Measurements from ENCODE around the gene ACSS3.
"Not testable (repeated sequence)": the region's sequence is repeated elsewhere in the genome, so short reads cannot be mapped to it uniquely, and the experiment has no call there.

The ACSS3 gene

GRCh38 chr12:81077686-81078441 lies at the start of gene ACSS3:
Gene ACSS3, plus strand, starts transcription at chr12:81078079. Its CDS starts 42 bp downstream, at chr12:81078121.
- no peaks in the 10 kb centered on the region for H3K27me3 ChIP-seq (ENCODE audit: insufficient read depth, low read depth)
- no peak within 1 kb of the TSS for H3K4me2 ChIP-seq
- TF ChIP-seq, protein P1, sequence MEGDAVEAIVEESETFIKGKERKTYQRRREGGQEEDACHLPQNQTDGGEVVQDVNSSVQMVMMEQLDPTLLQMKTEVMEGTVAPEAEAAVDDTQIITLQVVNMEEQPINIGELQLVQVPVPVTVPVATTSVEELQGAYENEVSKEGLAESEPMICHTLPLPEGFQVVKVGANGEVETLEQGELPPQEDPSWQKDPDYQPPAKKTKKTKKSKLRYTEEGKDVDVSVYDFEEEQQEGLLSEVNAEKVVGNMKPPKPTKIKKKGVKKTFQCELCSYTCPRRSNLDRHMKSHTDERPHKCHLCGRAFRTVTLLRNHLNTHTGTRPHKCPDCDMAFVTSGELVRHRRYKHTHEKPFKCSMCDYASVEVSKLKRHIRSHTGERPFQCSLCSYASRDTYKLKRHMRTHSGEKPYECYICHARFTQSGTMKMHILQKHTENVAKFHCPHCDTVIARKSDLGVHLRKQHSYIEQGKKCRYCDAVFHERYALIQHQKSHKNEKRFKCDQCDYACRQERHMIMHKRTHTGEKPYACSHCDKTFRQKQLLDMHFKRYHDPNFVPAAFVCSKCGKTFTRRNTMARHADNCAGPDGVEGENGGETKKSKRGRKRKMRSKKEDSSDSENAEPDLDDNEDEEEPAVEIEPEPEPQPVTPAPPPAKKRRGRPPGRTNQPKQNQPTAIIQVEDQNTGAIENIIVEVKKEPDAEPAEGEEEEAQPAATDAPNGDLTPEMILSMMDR (conservative IDR thresholded peaks at IDR 0.05; ENCODE audit: low read depth, low read length): no peak
- H3K36me3 ChIP-seq (ENCODE audit: insufficient read depth): no peaks in the 10 kb centered on the region
- no peaks in the 10 kb centered on the region for H3K4me1 ChIP-seq (ENCODE audit: low read depth, poor library complexity, severe bottlenecking)
- no peak within 1 kb of the TSS for H3K4me3 ChIP-seq (IDR thresholded peaks at IDR 0.05; ENCODE audit: insufficient read depth, low read depth, low read length)
- no peaks in the 10 kb centered on the region for H3K79me2 ChIP-seq (ENCODE audit: insufficient read depth, low read depth)
- H2AFZ ChIP-seq (ENCODE audit: low read depth): no peak within 1 kb of the TSS
- H3K27ac ChIP-seq: no peak within 1 kb of the TSS
- no peaks in the 10 kb centered on the region for H4K20me1 ChIP-seq (ENCODE audit: insufficient read depth)
- no peak within 1 kb of the TSS for H3K9ac ChIP-seq

DNA sequence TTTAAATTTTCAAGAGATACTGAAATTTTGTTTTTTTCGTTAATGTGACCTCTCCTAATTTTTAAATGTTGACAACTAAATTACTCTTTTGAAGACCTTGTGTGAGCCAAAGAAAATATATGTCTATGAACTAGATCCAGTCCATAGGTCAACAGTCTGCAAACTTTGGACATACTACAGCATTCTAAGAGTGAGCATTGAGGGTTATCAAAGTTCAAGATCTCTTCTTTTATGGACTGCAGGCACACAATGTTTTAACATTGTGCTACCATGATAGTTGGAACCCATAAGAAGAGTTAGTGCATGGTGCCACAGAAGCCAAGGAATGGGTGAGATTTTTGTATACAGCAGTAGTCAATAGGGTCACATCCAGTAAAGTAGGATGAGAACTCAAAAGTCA lies 43.0 kb upstream of the ACSS3 start:
- TF ChIP-seq, protein P1 (conservative IDR thresholded peaks at IDR 0.05; ENCODE audit: low read depth, low read length): no peak
- Histone ChIP-seq H3K36me3 (ENCODE audit: insufficient read depth) (no peaks in the 10 kb centered on the region), H3K79me2 (ENCODE audit: insufficient read depth, low read depth) (no peaks in the 10 kb centered on the region), H3K4me1 (ENCODE audit: low read depth, poor library complexity, severe bottlenecking) (no peaks in the 10 kb centered on the region), H3K27me3 (ENCODE audit: insufficient read depth, low read depth) (no peaks in the 10 kb centered on the region), H2AFZ (ENCODE audit: low read depth) (no peak overlapping the region), H3K4me3 (IDR thresholded peaks at IDR 0.05; ENCODE audit: insufficient read depth, low read depth, low read length) (no peak overlapping the region), H3K27ac (no peak overlapping the region), H3K4me2 (no peak overlapping the region), H4K20me1 (ENCODE audit: insufficient read depth) (no peaks in the 10 kb centered on the region), H3K9ac (no peak overlapping the region)

- H3K79me2 ChIP-seq (ENCODE audit: insufficient read depth, low read depth): no peaks in the 10 kb centered on the region
- TF ChIP-seq, protein P1 (conservative IDR thresholded peaks at IDR 0.05; ENCODE audit: low read depth, low read length): no peak
- no peak overlapping the region for H3K9ac ChIP-seq
- H2AFZ ChIP-seq (ENCODE audit: low read depth): no peak overlapping the region
- H3K27me3 ChIP-seq (ENCODE audit: insufficient read depth, low read depth): no peaks in the 10 kb centered on the region
- H3K4me3 ChIP-seq (IDR thresholded peaks at IDR 0.05; ENCODE audit: insufficient read depth, low read depth, low read length): no peak overlapping the region
- H4K20me1 ChIP-seq (ENCODE audit: insufficient read depth): no peaks in the 10 kb centered on the region
- no peaks in the 10 kb centered on the region for H3K4me1 ChIP-seq (ENCODE audit: low read depth, poor library complexity, severe bottlenecking)
- H3K4me2 ChIP-seq: no peak overlapping the region
- H3K27ac ChIP-seq: no peak overlapping the region
- no peaks in the 10 kb centered on the region for H3K36me3 ChIP-seq (ENCODE audit: insufficient read depth)
Observed at GRCh38 chr12:81039231-81039630, 38.6 kb upstream of the ACSS3 start.

GRCh38 chr12:81043979-81044740 lies 33.7 kb upstream of the ACSS3 start:
- H3K79me2 ChIP-seq (ENCODE audit: insufficient read depth, low read depth): no peaks in the 10 kb centered on the region
- TF ChIP-seq, protein P1 (conservative IDR thresholded peaks at IDR 0.05; ENCODE audit: low read depth, low read length): no peak
- H3K36me3 ChIP-seq (ENCODE audit: insufficient read depth): no peaks in the 10 kb centered on the region; the same call in 1 of the 2 replicates
- H4K20me1 ChIP-seq (ENCODE audit: insufficient read depth): no peaks in the 10 kb centered on the region
- H3K4me2 ChIP-seq: no peak overlapping the region
- no peak overlapping the region for H3K4me3 ChIP-seq (IDR thresholded peaks at IDR 0.05; ENCODE audit: insufficient read depth, low read depth, low read length)
- no peak overlapping the region for H3K27ac ChIP-seq
- no peak overlapping the region for H2AFZ ChIP-seq (ENCODE audit: low read depth)
- H3K27me3 ChIP-seq (ENCODE audit: insufficient read depth, low read depth): no peaks in the 10 kb centered on the region
- no peaks in the 10 kb centered on the region for H3K4me1 ChIP-seq (ENCODE audit: low read depth, poor library complexity, severe bottlenecking)
- no peak overlapping the region for H3K9ac ChIP-seq

DNA sequence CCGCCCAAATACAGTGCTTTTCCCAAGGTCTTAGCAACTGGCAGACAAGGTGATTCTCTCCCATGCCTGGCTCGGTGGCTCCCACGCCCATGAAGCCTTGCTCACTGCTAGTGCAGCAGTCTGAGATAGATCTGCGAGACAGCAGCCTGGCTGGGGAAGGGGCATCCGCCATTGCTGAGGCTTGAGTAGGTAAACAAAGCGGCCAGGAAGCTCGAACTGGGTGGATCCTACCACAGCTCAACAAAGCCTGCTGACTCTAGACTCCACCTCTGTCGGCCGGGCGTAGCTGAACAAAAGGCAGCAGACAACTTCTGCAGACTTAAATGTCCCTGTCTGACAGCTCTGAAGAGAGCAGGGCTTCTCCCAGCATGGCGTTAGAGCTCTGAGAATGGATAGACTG lies 12.9 kb upstream of the ACSS3 start:
- not testable (repeated sequence) for H3K4me2 ChIP-seq; H3K4me3 ChIP-seq (IDR thresholded peaks at IDR 0.05; ENCODE audit: insufficient read depth, low read depth, low read length); H4K20me1 ChIP-seq (ENCODE audit: insufficient read depth); H3K36me3 ChIP-seq (ENCODE audit: insufficient read depth); H3K27ac ChIP-seq; H3K79me2 ChIP-seq (ENCODE audit: insufficient read depth, low read depth); H3K4me1 ChIP-seq (ENCODE audit: low read depth, poor library complexity, severe bottlenecking); H3K27me3 ChIP-seq (ENCODE audit: insufficient read depth, low read depth); H3K9ac ChIP-seq; H2AFZ ChIP-seq (ENCODE audit: low read depth)
